ENCODE results near the gene RO60. TPM values are rescaled to one million over a fixed set of nuclear protein-coding genes. Genes with fewer than 3 reads are reported as not detected.

Gene RO60
- total RNA-seq, 1 donor from 2014 or later, result 85.9 TPM

DNA sequence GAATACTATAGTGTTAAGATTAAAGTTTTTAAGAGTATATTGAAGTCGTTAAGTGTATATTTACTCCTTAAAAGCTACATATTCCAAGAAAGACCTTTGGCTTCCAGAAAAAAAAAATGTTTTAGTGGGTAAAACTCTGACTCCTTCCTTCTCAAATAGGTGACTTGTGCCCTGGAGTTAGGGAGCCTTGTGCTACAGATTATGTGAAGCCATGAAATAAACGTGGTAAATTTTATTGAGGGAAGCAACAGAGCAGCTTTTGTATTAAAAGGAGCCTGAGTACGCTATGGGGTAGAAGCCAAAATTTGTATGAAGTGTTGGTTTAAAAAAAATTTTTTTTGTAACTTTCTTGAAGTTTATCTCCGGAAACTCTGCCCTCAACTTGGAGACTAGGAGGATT, 994 bp downstream of the RO60 start:
- no peak for DNase-seq (ENCODE audit: extremely low read depth, low read depth, low spot score)

DNA sequence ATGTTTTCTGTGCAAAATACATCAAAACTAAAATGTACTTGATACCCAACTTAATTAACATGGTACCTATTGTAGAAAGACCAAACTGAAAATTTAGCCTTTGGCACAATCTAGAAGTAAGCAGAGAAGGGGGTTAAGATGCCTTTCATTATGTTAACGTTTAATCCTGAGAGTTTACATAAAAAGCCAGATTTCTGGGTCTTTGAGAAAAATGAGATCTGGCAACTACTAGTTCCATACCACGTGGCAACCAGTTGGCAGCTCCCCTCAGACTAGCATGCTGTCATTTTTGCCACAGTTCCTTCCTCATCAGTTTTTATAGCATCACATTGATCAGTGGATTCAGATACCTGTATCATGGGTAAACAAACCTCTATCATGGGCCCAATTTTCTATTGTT, 1.5 kb downstream of the RO60 start:
- DNase-seq (ENCODE audit: extremely low read depth, low read depth, low spot score), result no peak

DNA sequence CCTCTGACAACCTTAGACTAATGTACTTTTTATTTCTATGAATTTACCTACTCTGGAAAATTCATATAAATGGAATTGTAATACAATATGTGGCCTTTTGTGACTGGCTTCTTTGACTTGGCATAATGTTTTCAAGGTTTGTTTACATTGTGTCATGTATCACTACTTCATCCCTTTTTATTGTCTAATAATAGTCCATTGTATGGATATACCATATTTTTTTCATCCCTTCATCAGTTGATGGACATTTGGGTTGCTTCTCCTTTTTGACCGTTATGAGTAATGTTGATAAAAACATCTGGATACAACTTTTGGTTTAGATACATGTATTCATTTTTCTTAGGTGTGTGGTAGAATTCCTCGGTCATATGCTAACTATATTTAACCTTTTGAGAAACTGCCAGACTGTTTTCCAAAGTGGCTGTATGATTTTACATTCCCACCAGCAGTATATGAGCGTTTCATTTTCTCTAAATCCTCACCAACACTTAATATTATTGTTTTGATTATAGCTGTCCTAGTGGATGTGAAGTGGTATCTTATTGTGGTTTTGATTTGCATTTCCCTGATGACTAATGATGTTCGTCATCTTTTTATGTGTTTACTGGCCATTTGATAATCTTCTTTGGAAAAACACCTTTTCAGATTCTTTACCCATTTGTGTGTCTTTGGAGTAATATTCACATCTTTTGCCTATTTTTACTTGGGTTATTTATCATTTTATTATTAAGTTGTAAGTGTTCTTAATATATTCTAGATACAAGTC, 3.5 kb downstream of the RO60 start:
- no peak for DNase-seq (ENCODE audit: extremely low read depth, low read depth, low spot score)

DNA sequence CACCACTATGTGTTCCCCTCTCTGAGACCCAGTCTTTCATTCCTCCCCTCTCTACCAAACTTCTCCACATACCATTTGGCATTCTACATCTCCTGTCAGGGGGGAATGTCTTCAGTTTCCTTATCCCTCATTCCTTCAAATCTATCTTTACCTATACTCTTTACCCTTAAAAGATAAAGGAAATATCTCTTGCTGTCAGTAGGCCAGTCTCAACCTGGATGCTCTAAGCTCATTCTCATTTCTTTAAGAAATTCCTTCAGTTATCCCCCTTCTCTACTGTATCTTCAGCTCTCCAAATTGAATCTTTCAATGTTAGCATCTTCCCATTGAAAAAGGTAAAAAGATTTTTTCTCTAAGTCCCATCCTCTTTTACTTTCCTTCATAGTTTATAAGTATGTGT, 6.5 kb downstream of the RO60 start:
- DNase-seq (ENCODE audit: extremely low read depth, low read depth, low spot score), result no peak

DNA sequence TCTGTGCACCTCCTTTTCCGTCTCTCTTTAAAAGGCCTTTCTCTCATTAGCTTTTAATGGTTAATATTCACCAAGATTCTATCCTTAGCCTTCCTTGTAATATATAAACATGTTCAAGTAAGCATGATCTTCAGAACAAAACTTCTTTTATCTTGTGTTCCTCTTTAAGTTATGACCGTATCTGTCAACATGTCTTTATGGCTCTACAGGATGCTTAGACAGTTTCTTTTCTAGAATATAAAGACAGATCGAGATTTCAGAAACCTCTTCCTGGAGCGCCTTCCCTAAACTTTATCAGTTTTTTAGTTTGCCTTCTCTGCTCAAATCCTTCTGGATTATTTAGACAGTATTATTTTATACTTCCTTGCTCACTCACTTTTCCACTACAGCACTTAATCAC, 7.2 kb downstream of the RO60 start:
- no peak for DNase-seq (ENCODE audit: extremely low read depth, low read depth, low spot score)

DNA sequence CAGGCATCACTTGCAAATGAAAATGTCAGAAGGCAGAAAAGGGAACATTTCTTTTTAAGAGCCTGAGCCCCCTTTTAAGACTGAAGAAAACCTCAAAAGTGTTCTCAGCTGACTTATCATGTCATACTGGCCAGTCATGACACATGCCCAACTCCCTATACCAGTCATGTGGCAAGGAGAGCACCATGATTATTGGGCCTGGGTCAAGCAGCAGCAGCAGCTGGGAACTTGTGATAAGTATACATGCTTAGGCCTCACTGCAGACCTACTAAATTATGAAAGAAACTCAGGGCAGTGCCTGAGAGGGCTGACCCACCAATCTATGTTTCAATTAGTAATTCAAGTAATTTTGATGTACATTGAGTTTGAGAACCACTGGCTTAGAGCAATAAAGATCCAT, 8.6 kb downstream of the RO60 start:
- DNase-seq (ENCODE audit: extremely low read depth, low read depth, low spot score), result no peak

DNA sequence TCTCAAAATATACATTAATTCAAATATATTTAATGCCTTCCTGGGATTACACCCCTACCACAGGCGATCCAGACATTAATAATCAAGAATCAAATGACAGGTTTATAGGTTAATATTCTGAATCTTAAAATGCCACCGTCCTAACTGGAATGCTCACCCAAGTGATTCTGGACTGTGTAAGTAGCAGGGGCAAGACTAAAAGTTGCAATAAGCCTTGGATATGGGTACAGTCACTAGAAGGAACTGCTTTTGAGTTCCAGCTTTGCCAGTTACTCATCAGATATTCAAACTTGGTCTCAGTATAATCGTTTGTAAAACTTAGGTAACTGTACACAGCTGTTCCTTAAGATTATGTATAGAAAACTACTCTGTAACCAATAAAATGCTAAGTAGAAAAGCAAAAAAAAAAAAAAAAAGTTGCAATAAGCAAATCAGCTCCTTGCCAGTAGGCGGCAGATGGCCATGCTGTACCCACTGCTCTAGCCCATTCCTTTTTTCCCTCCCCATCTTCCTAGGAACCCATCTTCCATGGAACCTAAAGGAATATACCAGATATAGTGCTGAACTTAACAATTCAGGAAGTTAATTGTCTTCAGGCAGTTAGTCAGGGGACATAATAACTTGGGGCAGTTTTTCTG, 10.5 kb downstream of the RO60 start:
- no peak for DNase-seq (ENCODE audit: extremely low read depth, low read depth, low spot score)

DNA sequence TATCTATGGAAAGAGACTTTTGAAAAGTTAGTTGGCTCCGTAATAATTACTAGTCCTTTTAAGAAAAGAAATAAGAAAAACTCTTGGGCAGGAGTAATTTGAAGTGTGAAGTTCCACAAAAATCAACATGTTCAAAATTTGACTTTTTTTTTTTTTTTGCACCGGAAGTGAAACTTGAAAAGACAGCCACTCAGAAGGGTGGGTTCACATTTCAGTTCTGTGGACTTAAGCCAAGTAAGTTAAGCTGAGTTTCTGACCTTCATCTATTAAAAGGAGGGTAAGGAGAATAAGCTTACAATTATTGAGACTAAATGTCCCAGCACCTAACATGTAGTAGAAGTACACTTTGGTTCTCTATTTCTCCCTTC, 11.0 kb downstream of the RO60 start:
- DNase-seq (ENCODE audit: extremely low read depth, low read depth, low spot score), result no peak

DNA sequence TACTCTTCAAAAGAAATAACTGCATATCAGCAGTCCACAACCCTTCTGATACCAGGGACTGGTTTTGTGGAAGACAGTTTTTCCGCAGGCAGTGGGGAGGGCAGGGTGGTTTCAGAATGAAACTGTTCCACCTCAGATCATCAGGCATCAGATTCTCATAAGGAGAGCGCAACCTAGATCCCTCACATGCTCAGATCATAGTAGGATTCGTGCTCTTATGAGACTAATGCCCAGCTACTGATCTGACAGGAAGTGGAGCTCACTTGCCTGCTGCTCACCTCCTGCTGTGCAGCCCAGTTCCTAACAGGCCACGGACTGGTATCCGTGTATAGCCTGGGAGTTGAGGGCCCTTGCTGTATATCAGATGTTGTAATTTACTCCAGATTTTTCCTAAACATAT, 11.5 kb downstream of the RO60 start:
- DNase-seq (ENCODE audit: extremely low read depth, low read depth, low spot score), result no peak

DNA sequence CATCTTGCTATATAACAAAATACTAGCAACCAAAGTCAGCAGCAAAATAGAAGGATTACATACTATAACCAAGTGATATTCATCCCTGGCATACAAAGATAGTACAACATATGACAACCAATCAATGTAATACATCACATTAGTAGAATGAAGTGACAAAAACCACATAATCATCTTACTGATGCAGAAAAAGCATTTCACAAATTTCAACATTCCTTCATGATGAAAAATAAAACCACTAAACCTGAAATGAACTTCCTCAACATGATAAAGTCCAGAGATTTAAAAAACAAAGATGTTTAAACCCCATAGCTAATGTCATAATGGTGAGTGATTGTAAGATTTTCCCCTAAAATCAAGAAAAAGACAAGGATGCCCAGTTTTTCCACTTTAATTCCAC, 18.6 kb downstream of the RO60 start:
- no peak for DNase-seq (ENCODE audit: extremely low read depth, low read depth, low spot score)

DNA sequence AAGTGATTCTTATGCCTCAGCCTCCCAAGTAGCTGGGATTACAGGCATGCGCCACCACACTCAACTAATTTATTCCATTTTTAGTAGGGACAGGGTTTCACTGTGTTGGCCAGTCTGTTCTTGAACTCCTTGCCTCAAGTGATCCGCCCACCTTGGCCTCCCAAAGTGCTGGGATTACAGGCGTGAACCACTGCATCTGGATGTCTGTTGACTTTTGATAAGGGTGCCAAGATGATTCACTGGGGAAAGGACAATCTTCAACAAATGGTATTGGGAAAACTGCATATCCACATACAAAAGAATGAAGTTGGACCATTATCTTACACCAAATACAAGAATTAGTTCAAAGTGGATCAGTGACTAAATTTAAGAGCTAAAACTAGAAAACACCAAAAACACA, 19.8 kb downstream of the RO60 start:
- no peak for DNase-seq (ENCODE audit: extremely low read depth, low read depth, low spot score)

DNA sequence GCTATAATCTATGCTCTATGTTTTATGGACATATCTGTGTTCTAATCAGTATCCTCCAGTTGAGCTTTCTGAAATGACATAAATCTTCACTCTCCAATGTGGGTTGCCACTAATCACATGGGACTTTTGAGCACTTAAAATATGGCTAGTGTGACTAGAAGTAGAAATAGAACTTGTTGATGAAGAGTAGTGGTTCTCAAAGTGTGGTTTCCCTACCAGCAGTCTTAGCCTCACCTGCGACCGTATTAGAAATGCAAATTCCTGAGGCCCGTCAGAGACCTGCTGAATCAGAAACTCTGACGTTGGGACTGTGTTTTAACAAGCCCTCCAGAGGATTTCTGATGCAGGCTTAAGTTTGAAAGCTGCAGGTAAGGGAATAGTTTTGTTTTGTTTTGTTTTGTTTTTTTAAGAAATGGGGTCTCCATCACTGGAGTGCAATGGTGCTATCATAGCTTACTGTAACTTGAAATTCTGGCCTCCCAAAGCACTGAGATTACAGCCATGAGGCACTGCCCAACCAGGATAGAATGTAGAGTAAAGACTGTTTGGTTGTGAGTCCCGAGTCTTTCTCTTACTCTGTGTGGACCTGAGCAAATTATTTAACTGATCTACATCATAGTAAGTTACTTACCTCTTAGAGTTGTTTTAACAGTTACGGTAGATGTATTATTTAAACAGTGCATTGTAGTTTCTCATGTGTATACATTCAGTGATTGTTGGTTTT, 24.1 kb downstream of the RO60 start:
- DNase-seq (ENCODE audit: extremely low read depth, low read depth, low spot score), result no peak

DNA sequence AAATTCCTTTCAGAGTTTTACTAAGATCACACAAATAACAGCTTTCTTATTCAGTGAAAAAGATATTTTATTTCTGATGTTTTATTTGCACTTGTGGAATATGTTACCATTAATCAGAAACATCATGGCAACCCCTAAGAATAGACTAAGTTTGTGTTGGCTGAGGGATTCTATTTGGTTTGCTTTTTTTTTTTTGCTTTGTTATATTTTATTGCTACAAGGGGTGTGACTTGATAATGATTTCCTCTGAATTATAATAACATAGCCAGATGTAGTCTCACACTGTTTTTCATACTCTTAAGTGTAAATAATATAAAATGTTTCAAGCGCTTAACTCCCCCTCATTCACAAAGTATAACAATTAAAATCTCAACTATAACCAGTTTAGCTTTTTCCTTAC, 25.9 kb downstream of the RO60 start:
- DNase-seq (ENCODE audit: extremely low read depth, low read depth, low spot score), result no peak

DNA sequence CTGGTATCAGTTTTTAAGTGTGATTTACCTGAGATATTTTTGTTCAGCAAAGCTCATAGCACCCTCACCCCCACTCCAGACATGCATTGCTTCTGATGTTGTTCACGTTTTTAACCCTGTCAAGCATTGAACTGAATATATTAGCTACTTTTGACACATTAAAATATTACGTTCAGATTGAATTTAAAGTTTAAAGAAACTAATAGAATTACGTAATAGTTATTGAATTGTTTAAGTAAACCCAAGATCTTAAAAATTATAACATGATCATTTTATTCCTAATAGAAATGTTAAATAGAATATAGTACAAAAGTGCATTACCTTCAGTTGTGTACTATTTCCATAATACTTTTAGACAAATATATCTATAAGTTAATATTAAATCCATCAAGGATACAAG, 26.9 kb downstream of the RO60 start:
- DNase-seq (ENCODE audit: extremely low read depth, low read depth, low spot score), result no peak

DNA sequence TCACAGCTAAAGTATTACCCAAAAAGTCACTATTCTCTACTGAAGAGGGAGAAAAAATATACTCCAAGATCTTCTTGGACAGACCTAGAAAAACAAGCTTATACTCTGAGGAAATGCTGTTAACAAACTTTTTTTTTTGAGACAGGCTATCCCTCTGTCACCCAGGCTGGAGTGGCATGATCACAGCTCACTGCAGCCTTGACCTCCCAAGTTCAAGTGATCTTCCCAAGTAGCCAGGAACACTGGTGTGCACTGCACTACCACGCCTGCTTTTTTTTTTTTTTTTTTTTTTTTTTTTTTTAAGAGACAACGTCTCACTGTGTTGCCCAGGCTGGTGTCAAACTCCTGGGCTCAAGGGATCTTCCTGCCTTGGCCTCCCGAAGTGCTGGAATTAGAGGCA, 28.5 kb downstream of the RO60 start:
- no peak for DNase-seq (ENCODE audit: extremely low read depth, low read depth, low spot score)

DNA sequence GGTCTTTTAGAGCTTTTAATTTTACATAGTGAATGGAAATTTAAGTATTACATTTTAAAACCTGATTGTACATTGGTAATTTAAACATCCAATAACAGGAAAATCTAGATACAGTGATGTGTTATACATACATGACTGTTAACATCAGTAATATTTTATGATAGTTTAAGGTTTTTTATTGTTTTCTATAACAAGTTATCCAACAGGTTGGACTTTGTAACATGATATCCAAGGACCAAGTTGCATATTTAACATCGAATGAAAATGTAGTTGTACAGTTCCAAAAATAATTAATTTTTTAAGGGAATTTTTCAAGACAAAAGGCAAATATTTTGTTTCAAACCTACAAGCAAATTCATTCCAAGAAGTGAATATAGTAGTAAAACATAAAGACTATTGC, 31.5 kb downstream of the RO60 start:
- no peak for DNase-seq (ENCODE audit: extremely low read depth, low read depth, low spot score)

DNA sequence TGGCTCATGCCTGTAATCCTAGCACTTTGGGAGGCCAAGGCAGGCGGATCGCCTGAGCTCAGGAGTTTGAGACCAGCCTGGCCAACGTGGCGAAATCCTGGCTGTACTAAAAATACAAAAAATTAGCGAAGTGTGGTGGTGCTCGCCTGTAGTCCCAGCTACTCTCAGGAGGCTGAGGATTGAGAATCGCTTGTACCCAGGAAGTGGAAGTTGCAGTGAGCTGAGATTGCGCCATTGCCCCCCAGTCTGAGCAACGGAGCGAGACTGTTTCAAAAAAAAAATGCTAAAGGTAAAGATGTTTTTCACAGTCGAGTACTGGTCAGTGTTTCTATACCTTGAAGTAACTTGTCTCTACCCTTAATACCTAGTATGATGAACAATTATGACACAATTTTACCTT, 34.7 kb downstream of the RO60 start:
- no peak for DNase-seq (ENCODE audit: extremely low read depth, low read depth, low spot score)

DNA sequence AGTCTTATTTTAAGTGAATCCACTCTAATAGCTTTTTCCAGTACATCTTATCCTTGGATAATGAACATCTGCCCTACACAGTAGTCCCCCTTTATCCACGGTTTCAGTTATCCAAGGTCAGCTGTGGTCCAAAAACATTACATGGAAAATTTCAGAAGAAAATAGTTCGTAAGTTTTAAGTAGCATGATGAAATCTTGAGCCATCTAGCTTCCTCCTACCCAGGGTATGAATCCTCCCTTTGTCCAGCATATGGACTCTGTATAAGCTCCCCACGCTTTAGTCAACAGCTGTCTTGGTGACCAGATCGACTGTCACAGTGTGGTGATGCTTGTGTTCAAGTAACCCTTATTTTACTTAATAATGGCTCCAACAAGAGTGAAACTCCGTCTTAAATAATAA, 43.2 kb downstream of the RO60 start:
- no peak for DNase-seq (ENCODE audit: extremely low read depth, low read depth, low spot score)

DNA sequence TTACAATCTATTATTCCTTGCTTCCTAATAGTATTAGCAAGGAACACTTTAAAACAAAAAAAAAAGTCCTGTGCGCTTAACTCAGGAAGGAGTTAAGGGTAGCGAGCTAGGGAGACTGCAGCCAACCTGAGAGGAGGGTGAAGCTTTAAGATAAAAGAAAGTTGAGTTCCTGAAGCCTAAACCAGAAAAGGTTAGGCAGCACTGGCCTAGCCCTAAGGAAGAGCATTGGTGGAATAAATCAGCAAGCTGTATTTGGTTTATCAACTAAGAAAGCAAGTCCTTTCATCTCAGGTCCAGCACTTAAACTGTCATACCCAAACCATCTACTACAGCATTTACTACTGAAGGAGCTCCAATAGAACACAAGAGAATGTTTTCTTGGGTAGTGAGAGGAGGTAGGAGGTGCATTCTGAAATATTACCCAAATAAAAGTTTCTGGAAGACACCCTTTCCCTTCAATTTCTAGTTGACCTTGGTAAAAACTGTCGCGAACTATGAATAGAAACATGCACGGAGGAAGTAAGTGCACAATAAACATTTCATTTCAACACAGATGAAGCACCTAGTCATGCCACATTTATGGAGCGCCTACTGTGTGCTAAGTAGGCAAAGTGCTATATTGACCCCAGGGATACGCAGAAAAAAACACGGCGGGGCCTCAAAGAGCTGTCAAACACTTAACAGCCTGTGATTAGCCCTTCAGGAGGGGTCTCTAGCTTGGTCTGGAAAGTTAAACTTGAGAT, 44.5 kb downstream of the RO60 start:
- DNase-seq (ENCODE audit: extremely low read depth, low read depth, low spot score), result no peak

DNA sequence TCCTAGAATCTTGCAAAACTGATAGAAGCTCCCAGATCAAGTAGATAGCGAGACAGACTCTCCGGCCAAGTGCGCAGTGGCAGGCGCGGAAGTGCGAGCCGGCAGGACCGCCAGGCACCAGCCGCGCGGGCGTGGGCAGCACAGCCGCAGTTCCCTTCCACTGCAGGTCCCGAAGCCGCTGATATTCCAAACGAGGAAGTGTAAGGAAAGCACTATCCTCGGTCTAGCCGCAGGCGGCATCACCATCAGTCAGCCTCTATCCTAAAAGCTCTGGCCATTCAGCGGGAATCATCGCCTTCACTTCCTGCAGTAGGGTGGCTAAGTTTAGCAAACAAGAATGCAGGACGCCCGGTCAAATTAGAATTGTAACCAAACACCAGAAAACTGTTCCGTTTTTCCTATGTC, 45.1 kb downstream of the RO60 start:
- DNase-seq (ENCODE audit: extremely low read depth, low read depth, low spot score), result no peak

Measured in glomerular endothelial cell (primary cell).